Right lobe of liver (tissue), 4 donors: ENCODE results near the gene RNF223.

Experiments used
- POLR2A ChIP-seq: fragments of 450-650 bp; IDR thresholded peaks from one replicate; pipeline ENCODE4 v1.6.1; 2017; ENCODE audit warnings: antibody characterized with exemption, mild to moderate bottlenecking
- TF ChIP-seq, protein P1 (sequence below), 4 donors: fragments of 200-600 bp in 3 of 4; fragments of 450-650 bp in 1 of 4; IDR thresholded peaks; one replicate each; pipeline versions ENCODE4 v1.5.1 to v1.8.0; 2016 to 2022; ENCODE audit warnings: antibody characterized with exemption in 4 of 4, mild to moderate bottlenecking in 2 of 4
- donor health status: DM: no; HTN: no; CAD: no.
- donor health status: DM: no; HTN: no; CAD: no.
- donor health status: DM: no; HTN: yes; CAD: no.

DNA sequence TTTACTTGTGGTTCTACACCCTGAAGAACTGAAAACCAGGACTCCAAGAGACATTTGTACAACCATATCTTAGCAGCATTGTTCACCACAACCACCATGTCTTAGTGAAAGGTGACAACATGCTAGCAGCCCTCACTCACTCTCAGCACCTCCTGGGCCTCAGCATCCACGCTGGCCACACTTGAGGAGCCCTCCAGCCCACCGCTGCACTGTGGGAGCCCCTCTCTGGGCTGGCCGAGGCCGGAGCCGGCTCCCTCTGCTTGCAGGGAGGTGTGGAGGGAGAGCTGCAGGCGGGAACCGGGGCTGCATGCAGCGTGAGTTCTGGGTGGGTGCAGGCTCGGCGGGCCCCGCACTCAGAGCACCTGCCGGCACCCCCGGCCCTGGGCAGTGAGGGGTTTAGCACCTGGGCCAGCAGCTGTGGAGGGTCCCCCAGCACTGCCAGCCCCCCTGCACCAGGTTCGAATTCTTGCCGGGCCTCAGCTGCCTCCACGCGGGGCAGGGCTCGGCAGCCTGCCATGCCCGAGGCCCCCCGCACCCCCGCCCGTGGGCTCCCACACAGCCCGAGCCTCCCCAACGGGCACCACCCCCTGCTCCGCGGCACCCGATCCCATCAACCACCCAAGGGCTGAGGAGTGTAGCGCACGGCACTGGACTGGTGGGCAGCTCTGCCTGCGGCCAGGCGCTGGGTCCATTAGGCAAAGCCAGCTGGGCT is 32.6 kb upstream of the RNF223 start:
- TF ChIP-seq POLR2A, result no peak
- TF ChIP-seq, protein P1, sequence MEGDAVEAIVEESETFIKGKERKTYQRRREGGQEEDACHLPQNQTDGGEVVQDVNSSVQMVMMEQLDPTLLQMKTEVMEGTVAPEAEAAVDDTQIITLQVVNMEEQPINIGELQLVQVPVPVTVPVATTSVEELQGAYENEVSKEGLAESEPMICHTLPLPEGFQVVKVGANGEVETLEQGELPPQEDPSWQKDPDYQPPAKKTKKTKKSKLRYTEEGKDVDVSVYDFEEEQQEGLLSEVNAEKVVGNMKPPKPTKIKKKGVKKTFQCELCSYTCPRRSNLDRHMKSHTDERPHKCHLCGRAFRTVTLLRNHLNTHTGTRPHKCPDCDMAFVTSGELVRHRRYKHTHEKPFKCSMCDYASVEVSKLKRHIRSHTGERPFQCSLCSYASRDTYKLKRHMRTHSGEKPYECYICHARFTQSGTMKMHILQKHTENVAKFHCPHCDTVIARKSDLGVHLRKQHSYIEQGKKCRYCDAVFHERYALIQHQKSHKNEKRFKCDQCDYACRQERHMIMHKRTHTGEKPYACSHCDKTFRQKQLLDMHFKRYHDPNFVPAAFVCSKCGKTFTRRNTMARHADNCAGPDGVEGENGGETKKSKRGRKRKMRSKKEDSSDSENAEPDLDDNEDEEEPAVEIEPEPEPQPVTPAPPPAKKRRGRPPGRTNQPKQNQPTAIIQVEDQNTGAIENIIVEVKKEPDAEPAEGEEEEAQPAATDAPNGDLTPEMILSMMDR (IDR thresholded peaks at IDR 0.05), result no peak
